Ramos (cell line): Measurements from ENCODE around the gene UNC5B.

Experiments used
- in situ Hi-C: fragments of 300-500 bp; cut with MboI; formaldehyde crosslinking; loops from one replicate; pipeline ENCODE4 v1.14.3; 2022; ENCODE audit warnings: low sequenced_read_pairs; ENCODE audit not compliant: unreplicated experiment

UNC5B gene

GRCh38 chr10:71308985-71309384 lies 96.6 kb downstream of the UNC5B start:
- in situ Hi-C loops, result no loop called here

GRCh38 chr10:71309919-71310318 lies 97.5 kb downstream of the UNC5B start:
- in situ Hi-C loops, result loop anchor here (5.0 to 10.0 kb wide), 2 partner anchors 257 to 505 kb away; no protein-coding TSS in a partner anchor

- in situ Hi-C loops, result loop anchor here (5.0 to 10.0 kb wide), 2 partner anchors 255 to 503 kb away; no protein-coding TSS in a partner anchor
Observed at GRCh38 chr10:71312220-71312619, 99.8 kb downstream of the UNC5B start.

- in situ Hi-C loops, result loop anchor here (5.0 to 10.0 kb wide), 2 partner anchors 254 to 502 kb away; no protein-coding TSS in a partner anchor
Observed at GRCh38 chr10:71312811-71313789, 100.7 kb downstream of the UNC5B start.

- in situ Hi-C loops, result loop anchor here (5.0 to 10.0 kb wide), 2 partner anchors 253 to 501 kb away; no protein-coding TSS in a partner anchor
Observed at GRCh38 chr10:71314028-71314693, 101.8 kb downstream of the UNC5B start.

- in situ Hi-C loops, result loop anchor here (5.0 to 10.0 kb wide), 3 partner anchors 253 to 500 kb away; no protein-coding TSS in a partner anchor
Observed at GRCh38 chr10:71314694-71315225, 102.4 kb downstream of the UNC5B start.

- in situ Hi-C loops, result loop anchor here (5.0 to 10.0 kb wide), 2 partner anchors 386 to 499 kb away; no protein-coding TSS in a partner anchor
Observed at GRCh38 chr10:71316056-71316785, 103.9 kb downstream of the UNC5B start.

- in situ Hi-C loops, result loop anchor here (5.0 to 10.0 kb wide), 2 partner anchors 386 to 498 kb away; no protein-coding TSS in a partner anchor
Observed at GRCh38 chr10:71316786-71317160, 104.4 kb downstream of the UNC5B start.

GRCh38 chr10:71317739-71318138 lies 105.4 kb downstream of the UNC5B start:
- in situ Hi-C loops, result loop anchor here (5.0 to 10.0 kb wide), 2 partner anchors 385 to 497 kb away; no protein-coding TSS in a partner anchor

GRCh38 chr10:71319042-71319799 lies 106.9 kb downstream of the UNC5B start, which contains the start of gene SLC29A3:
Gene SLC29A3 (plus strand): TSS chr10:71319259. CDS start chr10:71319310, 51 bp downstream.
- in situ Hi-C loops, result loop anchor here (5.0 to 10.0 kb wide), 2 partner anchors 383 to 496 kb away; no protein-coding TSS in a partner anchor

- in situ Hi-C loops, result loop anchor here (5.0 to 10.0 kb wide), 2 partner anchors 382 to 495 kb away; no protein-coding TSS in a partner anchor
Observed at GRCh38 chr10:71319800-71320392, 107.5 kb downstream of the UNC5B start.

GRCh38 chr10:71320592-71320991 lies 108.2 kb downstream of the UNC5B start:
- in situ Hi-C loops, result no loop called here

- in situ Hi-C loops, result no loop called here
Observed at GRCh38 chr10:71321386-71321785, 109.0 kb downstream of the UNC5B start.

- in situ Hi-C loops, result no loop called here
Observed at GRCh38 chr10:71323407-71323806, 111.0 kb downstream of the UNC5B start.

GRCh38 chr10:71324743-71325142 lies 112.4 kb downstream of the UNC5B start:
- in situ Hi-C loops, result no loop called here

GRCh38 chr10:71325267-71325666 lies 112.9 kb downstream of the UNC5B start:
- in situ Hi-C loops, result no loop called here

GRCh38 chr10:71326464-71326881 lies 114.1 kb downstream of the UNC5B start:
- in situ Hi-C loops, result no loop called here

GRCh38 chr10:71330789-71331404 lies 118.5 kb downstream of the UNC5B start:
- in situ Hi-C loops, result no loop called here
